ENCODE results near the gene PPM1G.

GRCh38 chr2:27420996-27421395 lies 11.6 kb upstream of the PPM1G start:
- TF ChIP-seq EZH2 (IDR thresholded peaks at IDR 0.05; ENCODE audit: insufficient read depth, poor library complexity, severe bottlenecking) (no peak), EZH2phosphoT487 (IDR thresholded peaks at IDR 0.05; ENCODE audit: insufficient read depth, low read depth) (no peak)
